DND-41 (cell line): ENCODE data around the gene MPP2.
A peak's percentile ranks its signal among the peaks of the same experiment; 100 is the strongest.

Experiments
- ATAC-seq: fragments of 200-7000 bp; cut with Tn5 transposase; 3 replicates; pipeline ENCODE4 v1.9.1; 2021; ENCODE audit warnings: low read depth; ENCODE audit not compliant: insufficient read depth
- DNase-seq: peaks from one replicate; pipeline ENCODE4 v3.0.0-alpha.2; 2020
- H2AFZ ChIP-seq: 2 replicates; pipeline ENCODE4 v1.6.0; 2012; ENCODE audit warnings: low read depth, low read length
- H3K27ac ChIP-seq: 2 replicates; pipeline ENCODE4 v1.5.1; 2012; ENCODE audit warnings: low read length, inconsistent platforms
- H3K27me3 ChIP-seq: fragments of 200-600 bp; sonication (generic); 2 replicates; pipeline ENCODE4 v1.6.0; 2012; ENCODE audit warnings: low read length, mild to moderate bottlenecking, inconsistent platforms; ENCODE audit not compliant: insufficient read depth, poor library complexity
- H3K36me3 ChIP-seq: 2 replicates; pipeline ENCODE4 v1.5.1; 2012; ENCODE audit warnings: low read length, inconsistent platforms; ENCODE audit not compliant: insufficient read depth
- H3K4me1 ChIP-seq: 2 replicates; pipeline ENCODE4 v1.5.1; 2012; ENCODE audit warnings: mild to moderate bottlenecking, low read length; ENCODE audit not compliant: insufficient read depth
- H3K4me2 ChIP-seq: 2 replicates; pipeline ENCODE4 v1.6.0; 2012; ENCODE audit warnings: mild to moderate bottlenecking, moderate library complexity, low read length, inconsistent platforms; ENCODE audit not compliant: insufficient read depth
- H3K4me3 ChIP-seq, 2 experiments: fragments of 200-600 bp in 1 of 2; shearing (Covaris generic) in 1 of 2; 2 replicates each; pipeline ENCODE4 v1.5.1; 2012 to 2016; ENCODE audit warnings: inconsistent platforms in 2 of 2, low read length in 2 of 2, mild to moderate bottlenecking in 2 of 2, low read depth in 1 of 2, moderate library complexity in 1 of 2
- H3K79me2 ChIP-seq: 2 replicates; pipeline ENCODE4 v1.6.0; 2012; ENCODE audit warnings: low read length, inconsistent platforms; ENCODE audit not compliant: insufficient read depth
- H3K9ac ChIP-seq: 2 replicates; pipeline ENCODE4 v1.6.0; 2012; ENCODE audit warnings: low read depth, mild to moderate bottlenecking, inconsistent platforms, low read length, moderate library complexity
- H3K9me3 ChIP-seq: 2 replicates; pipeline ENCODE4 v1.5.1; 2012; ENCODE audit warnings: low read length, moderate library complexity, mild to moderate bottlenecking, inconsistent platforms; ENCODE audit not compliant: insufficient read depth, severe bottlenecking
- H4K20me1 ChIP-seq: 2 replicates; pipeline ENCODE4 v1.6.0; 2012; ENCODE audit warnings: low read length; ENCODE audit not compliant: insufficient read depth
- CTCF ChIP-seq: IDR thresholded peaks from 2 replicates; pipeline ENCODE4 v1.5.1; 2012; ENCODE audit warnings: borderline replicate concordance, low read length, moderate library complexity, mild to moderate bottlenecking; ENCODE audit not compliant: poor library complexity, severe bottlenecking; ENCODE audit errors: extremely low read depth
- EZH2 ChIP-seq: IDR thresholded peaks from 3 replicates; pipeline ENCODE4 v1.6.1; 2012; ENCODE audit warnings: borderline replicate concordance, low read depth, mild to moderate bottlenecking, moderate library complexity, low read length, inconsistent platforms; ENCODE audit not compliant: severe bottlenecking

MPP2 gene

DNA sequence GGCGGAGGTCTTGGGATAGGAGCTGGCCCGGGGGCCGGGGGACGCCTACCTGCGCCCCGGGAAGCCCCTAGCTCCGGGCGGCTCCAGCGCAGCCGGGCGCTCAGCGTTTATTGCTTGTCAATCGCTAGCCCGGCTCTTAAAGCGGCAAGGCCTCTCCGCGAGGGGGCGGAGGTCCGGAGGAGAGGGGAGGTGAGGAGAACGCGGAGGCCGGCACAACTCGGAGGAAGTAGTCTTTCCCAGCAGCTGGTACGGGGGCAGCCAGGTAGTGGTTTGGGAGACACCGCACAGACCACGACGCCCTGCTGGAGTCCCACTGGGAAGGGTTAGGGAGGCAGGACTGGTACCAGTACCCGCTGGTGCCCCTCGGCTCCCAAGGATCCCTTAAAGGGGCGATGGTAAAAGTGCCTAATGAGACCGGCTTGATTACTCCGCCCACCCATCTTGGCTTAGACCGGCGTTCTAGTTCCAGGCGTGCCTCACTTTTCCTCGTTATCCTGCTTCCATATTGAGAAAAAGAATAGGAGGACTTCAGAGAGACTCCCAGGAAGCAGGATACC, at the start of gene MPP2:
TSS of gene MPP2 (minus strand) at position 112 of the 557 bp plus-strand sequence. CDS start 3,076 bp downstream, outside the sequence.
- Histone ChIP-seq H3K36me3 (no peaks in the 10 kb centered on the region), H4K20me1 (0 out of 2 replicates have a peak, but pooled peaks cover 13% of the 10 kb centered on the region), H3K27me3 (peaks cover 42% of the 10 kb centered on the region), H3K79me2 (no peaks in the 10 kb centered on the region), H3K4me3 (no peak within 1 kb of the TSS), H3K4me1 (no peaks in the 10 kb centered on the region), H3K9ac (no peak within 1 kb of the TSS), H3K27ac (no peak within 1 kb of the TSS), H2AFZ (no peak within 1 kb of the TSS), H3K9me3 (no peaks in the 10 kb centered on the region), H3K4me2 (peak within 1 kb of the TSS; percentile 22; the same call in 1 of the 2 replicates)
- ATAC-seq = peak; percentile 47; the same call in 1 of the 3 replicates
- TF ChIP-seq CTCF (no peak), EZH2 (peak; percentile 32)
- DNase-seq = peak; percentile 22

- Histone ChIP-seq H3K27me3 (peaks cover 4% of the 10 kb centered on the region), H3K36me3 (no peaks in the 10 kb centered on the region), H3K79me2 (no peaks in the 10 kb centered on the region), H3K4me2 (no peak overlapping the region), H3K4me3 (no peak overlapping the region), H3K4me1 (no peaks in the 10 kb centered on the region), H3K9ac (no peak overlapping the region), H3K9me3 (no peaks in the 10 kb centered on the region), H2AFZ (no peak overlapping the region), H3K27ac (no peak overlapping the region), H4K20me1 (no peaks in the 10 kb centered on the region)
- DNase-seq (no peak), ATAC-seq (no peak)
- TF ChIP-seq CTCF = no peak
- no peak for TF ChIP-seq EZH2
Measured at GRCh38 chr17:43956222-43956621, 48.9 kb upstream of the MPP2 start.

GRCh38 chr17:43953746-43954145, 46.4 kb upstream of the MPP2 start, which contains the start of gene PYY:
Gene PYY (minus strand): TSS chr17:43953940. CDS start chr17:43953483, 457 bp downstream.
- no peak for ATAC-seq

More at GRCh38 chr17:43953746-43954145, 46.4 kb upstream of the MPP2 start, which contains the start of gene PYY:
- Histone ChIP-seq H4K20me1 (no peaks in the 10 kb centered on the region), H2AFZ (no peak within 1 kb of the TSS), H3K4me1 (no peaks in the 10 kb centered on the region), H3K4me3 (no peak within 1 kb of the TSS), H3K9me3 (no peaks in the 10 kb centered on the region), H3K27me3 (peaks cover 9% of the 10 kb centered on the region), H3K27ac (no peak within 1 kb of the TSS), H3K9ac (no peak within 1 kb of the TSS), H3K36me3 (no peaks in the 10 kb centered on the region), H3K79me2 (no peaks in the 10 kb centered on the region), H3K4me2 (no peak within 1 kb of the TSS)
- no peak for DNase-seq
- TF ChIP-seq CTCF = no peak
- TF ChIP-seq EZH2 = no peak
